Trophoblast cell (in vitro differentiated cells and primary cell): ENCODE measurements around the gene THAP4.

Experiments used
- DNase-seq, 2 donors: peaks; one replicate each; pipeline ENCODE4 v3.0.0-alpha.2; 2016
- H2AFZ ChIP-seq: 2 replicates; pipeline ENCODE4 v1.6.1; 2013; ENCODE audit warnings: low read length, moderate library complexity, mild to moderate bottlenecking; ENCODE audit not compliant: insufficient read depth, poor library complexity
- H2AK5ac ChIP-seq: 2 replicates; pipeline ENCODE4 v1.6.1; 2013; ENCODE audit warnings: mild to moderate bottlenecking, low read length
- H2BK120ac ChIP-seq: 2 replicates; pipeline ENCODE4 v1.6.1; 2013; ENCODE audit warnings: low read length, mild to moderate bottlenecking, moderate library complexity; ENCODE audit not compliant: insufficient read depth, poor library complexity
- H2BK12ac ChIP-seq: 2 replicates; pipeline ENCODE4 v1.6.1; 2013; ENCODE audit warnings: mild to moderate bottlenecking, low read length, moderate library complexity
- H2BK5ac ChIP-seq: 2 replicates; pipeline ENCODE4 v1.6.1; 2013; ENCODE audit warnings: low read length, low read depth, moderate library complexity, mild to moderate bottlenecking; ENCODE audit not compliant: poor library complexity
- H3K14ac ChIP-seq: 2 replicates; pipeline ENCODE4 v1.6.1; 2013; ENCODE audit warnings: mild to moderate bottlenecking, low read length
- H3K18ac ChIP-seq: 2 replicates; pipeline ENCODE4 v1.6.1; 2013; ENCODE audit warnings: mild to moderate bottlenecking, low read length
- H3K23ac ChIP-seq: 2 replicates; pipeline ENCODE4 v1.6.1; 2013; ENCODE audit warnings: low read length
- H3K27ac ChIP-seq: 2 replicates; pipeline ENCODE4 v1.5.1; 2013; ENCODE audit warnings: low read depth, mild to moderate bottlenecking, inconsistent platforms, low read length, moderate library complexity
- H3K27me3 ChIP-seq: 2 replicates; pipeline ENCODE4 v1.6.1; 2013; ENCODE audit warnings: inconsistent platforms, mild to moderate bottlenecking, low read length, moderate library complexity; ENCODE audit not compliant: insufficient read depth
- H3K36me3 ChIP-seq, 2 experiments: 1 replicate in 1 of 2; 2 replicates in 1 of 2; pipeline ENCODE4 v1.6.1; 2013; ENCODE audit warnings: low read length in 2 of 2, mild to moderate bottlenecking in 2 of 2, moderate library complexity in 1 of 2; ENCODE audit not compliant: insufficient read depth in 2 of 2, control insufficient read depth in 1 of 2
- H3K4ac ChIP-seq: 2 replicates; pipeline ENCODE4 v1.6.1; 2013; ENCODE audit warnings: low read depth, mild to moderate bottlenecking, low read length, moderate library complexity
- H3K4me1 ChIP-seq, 2 experiments: 1 replicate in 1 of 2; 2 replicates in 1 of 2; pipeline ENCODE4 v1.6.1; 2013; ENCODE audit warnings: low read length in 2 of 2, mild to moderate bottlenecking in 2 of 2, moderate library complexity in 1 of 2; ENCODE audit not compliant: insufficient read depth in 2 of 2, control insufficient read depth in 1 of 2
- H3K4me2 ChIP-seq: 2 replicates; pipeline ENCODE4 v1.6.1; 2013; ENCODE audit warnings: inconsistent platforms, mild to moderate bottlenecking, low read length, moderate library complexity
- H3K4me3 ChIP-seq: 2 replicates; pipeline ENCODE4 v1.5.1; 2013; ENCODE audit warnings: mild to moderate bottlenecking, low read depth, low read length, inconsistent platforms
- H3K79me1 ChIP-seq: one replicate; pipeline ENCODE4 v1.6.1; 2013; ENCODE audit warnings: low read length
- H3K79me2 ChIP-seq: 2 replicates; pipeline ENCODE4 v1.6.1; 2013; ENCODE audit warnings: low read length, mild to moderate bottlenecking; ENCODE audit not compliant: control insufficient read depth, insufficient read depth, poor library complexity
- H3K9ac ChIP-seq: 2 replicates; pipeline ENCODE4 v1.6.1; 2013; ENCODE audit warnings: mild to moderate bottlenecking, low read length
- H3K9me3 ChIP-seq: 2 replicates; pipeline ENCODE4 v1.6.1; 2013; ENCODE audit warnings: low read depth, mild to moderate bottlenecking, control low read depth, inconsistent platforms, low read length; ENCODE audit not compliant: insufficient read depth
- H4K12ac ChIP-seq: 2 replicates; pipeline ENCODE4 v1.6.1; 2013; ENCODE audit warnings: low read depth, mild to moderate bottlenecking, low read length, moderate library complexity
- H4K8ac ChIP-seq: 2 replicates; pipeline ENCODE4 v1.6.1; 2013; ENCODE audit warnings: low read depth, mild to moderate bottlenecking, low read length, moderate library complexity
- H4K91ac ChIP-seq: one replicate; pipeline ENCODE4 v1.6.1; 2013; ENCODE audit warnings: low read depth, mild to moderate bottlenecking, low read length, moderate library complexity
- WGBS: extraction: QIAGEN DNeasy Blood & Tissue Kit; methylation state at CpG from one replicate; pipeline ENCODE4 v1.1.7; 2013; ENCODE audit warnings: missing lambda C conversion rate; ENCODE audit not compliant: insufficient read length, insufficient coverage; ENCODE audit errors: extremely low coverage; 5-methylcytosine and 5-hydroxymethylcytosine counted together

Gene THAP4

GRCh38 chr2:241672243-241673188 lies 35.6 kb upstream of the THAP4 start:
- Histone ChIP-seq H3K14ac (no peak overlapping the region), H3K79me1 (no peaks in the 10 kb centered on the region), H3K36me3 (peaks cover 92 to 93% of the 10 kb centered on the region in 2 experiments), H4K8ac (no peak overlapping the region), H3K27ac (no peak overlapping the region), H3K9ac (no peak overlapping the region), H3K27me3 (no peaks in the 10 kb centered on the region), H3K79me2 (no peaks in the 10 kb centered on the region), H2AK5ac (no peak overlapping the region), H3K4ac (no peak overlapping the region), H2BK120ac (no peak overlapping the region), H3K4me1 (no peaks in the 10 kb centered on the region), H2AFZ (no peak overlapping the region), H4K12ac (no peak overlapping the region), H3K23ac (no peak overlapping the region), H2BK5ac (no peak overlapping the region), H4K91ac (no peak overlapping the region), H3K4me2 (no peak overlapping the region), H2BK12ac (no peak overlapping the region), H3K9me3 (peaks cover 5% of the 10 kb centered on the region), H3K4me3 (no peak overlapping the region), H3K18ac (no peak overlapping the region)
- DNase-seq = no peak
- WGBS = no CpG with 5 or more reads among the region's 42 CpGs

DNA sequence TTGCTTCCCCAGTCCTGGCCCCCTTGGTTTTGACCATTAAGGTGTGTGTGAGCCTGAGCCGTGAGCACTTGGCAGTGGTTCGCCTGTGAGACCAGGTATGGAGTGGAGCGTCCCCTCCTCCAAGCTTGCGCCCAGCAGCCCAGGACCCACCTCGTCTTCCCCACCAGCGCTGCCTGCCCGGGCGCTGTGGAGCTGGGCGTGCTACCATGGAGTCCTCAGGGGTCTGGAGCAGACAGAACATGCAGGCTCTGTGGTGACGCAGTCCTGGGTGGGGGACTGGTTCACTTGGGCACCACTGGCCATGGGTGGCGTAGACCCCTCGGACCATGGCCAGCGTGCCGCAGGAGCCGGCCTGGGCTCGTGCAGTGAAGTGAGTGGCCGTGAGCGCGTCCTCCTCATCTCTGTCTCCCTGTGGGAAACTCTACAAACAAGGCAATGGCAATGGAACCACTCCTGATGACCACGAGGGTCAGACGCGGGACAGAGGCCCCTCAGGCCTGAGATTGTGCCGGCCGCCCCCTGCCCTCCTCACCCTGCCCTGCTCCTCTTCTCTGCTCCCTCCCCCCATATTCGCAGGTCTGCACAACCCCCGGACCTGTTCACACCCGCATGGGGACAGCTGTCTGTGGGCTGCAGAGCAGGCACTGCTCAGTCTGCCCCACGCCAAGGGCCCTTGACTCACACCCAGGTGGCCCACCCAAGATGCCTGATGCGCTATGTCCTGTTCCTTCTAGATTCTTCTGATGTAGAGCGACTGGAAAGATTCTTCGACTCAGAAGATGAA lies 34.7 kb upstream of the THAP4 start:
- H2BK12ac ChIP-seq = no peak overlapping the region
- no peak overlapping the region for H4K12ac ChIP-seq
- H3K4ac ChIP-seq = no peak overlapping the region
- H2AK5ac ChIP-seq = no peak overlapping the region
- no peak overlapping the region for H3K14ac ChIP-seq
- DNase-seq = no peak
- H3K4me3 ChIP-seq = no peak overlapping the region
- no peak overlapping the region for H2BK5ac ChIP-seq
- no peak overlapping the region for H2BK120ac ChIP-seq
- H3K9ac ChIP-seq = no peak overlapping the region
- no peaks in the 10 kb centered on the region for H3K4me1 ChIP-seq
- no peak overlapping the region for H3K27ac ChIP-seq
- H3K79me2 ChIP-seq = no peaks in the 10 kb centered on the region
- H2AFZ ChIP-seq = no peak overlapping the region
- H3K4me2 ChIP-seq = no peak overlapping the region
- H4K91ac ChIP-seq = no peak overlapping the region
- WGBS = no CpG with 5 or more reads among the region's 31 CpGs
- no peak overlapping the region for H3K18ac ChIP-seq
- H4K8ac ChIP-seq = no peak overlapping the region
- no peaks in the 10 kb centered on the region for H3K27me3 ChIP-seq
- H3K23ac ChIP-seq = no peak overlapping the region
- peaks cover 89 to 91% of the 10 kb centered on the region in 2 experiments for H3K36me3 ChIP-seq
- no peaks in the 10 kb centered on the region for H3K79me1 ChIP-seq
- peaks cover 5% of the 10 kb centered on the region for H3K9me3 ChIP-seq

- H2BK120ac ChIP-seq = no peak overlapping the region
- WGBS = no CpG with 5 or more reads among the region's 31 CpGs
- no peaks in the 10 kb centered on the region for H3K79me2 ChIP-seq
- no peak overlapping the region for H2AK5ac ChIP-seq
- no peak overlapping the region for H3K27ac ChIP-seq
- H2BK12ac ChIP-seq = no peak overlapping the region
- peaks cover 87 to 90% of the 10 kb centered on the region in 2 experiments for H3K36me3 ChIP-seq
- no peak for DNase-seq
- no peak overlapping the region for H3K9ac ChIP-seq
- H3K18ac ChIP-seq = no peak overlapping the region
- no peak overlapping the region for H4K91ac ChIP-seq
- H3K23ac ChIP-seq = no peak overlapping the region
- H2AFZ ChIP-seq = no peak overlapping the region
- H3K27me3 ChIP-seq = no peaks in the 10 kb centered on the region
- H2BK5ac ChIP-seq = no peak overlapping the region
- no peak overlapping the region for H3K4me3 ChIP-seq
- no peak overlapping the region for H4K12ac ChIP-seq
- no peak overlapping the region for H3K4me2 ChIP-seq
- H3K4ac ChIP-seq = no peak overlapping the region
- peaks cover 5% of the 10 kb centered on the region for H3K9me3 ChIP-seq
- H3K14ac ChIP-seq = no peak overlapping the region
- no peaks in the 10 kb centered on the region for H3K79me1 ChIP-seq
- no peaks in the 10 kb centered on the region for H3K4me1 ChIP-seq
- H4K8ac ChIP-seq = no peak overlapping the region
Measured at GRCh38 chr2:241670333-241671110, 33.6 kb upstream of the THAP4 start.

DNA sequence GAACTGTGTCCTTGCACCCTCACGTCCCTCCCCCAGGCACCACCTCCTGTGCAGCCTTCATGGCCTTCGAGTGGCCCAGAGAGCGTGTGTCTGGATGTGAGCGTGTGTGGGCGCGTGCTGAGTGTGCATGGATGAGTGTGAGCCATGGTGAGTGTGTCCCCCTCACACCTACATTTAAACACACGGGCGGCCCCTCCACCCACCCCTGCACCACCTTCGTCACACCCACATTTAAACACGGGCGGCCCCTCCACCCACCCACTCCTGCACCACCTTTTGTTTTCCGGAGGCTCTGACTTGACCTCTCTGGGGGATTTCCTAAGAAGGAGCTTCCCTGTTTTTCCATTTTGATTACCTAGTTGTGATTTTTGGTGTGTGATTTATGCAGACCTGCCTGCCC lies 31.9 kb upstream of the THAP4 start:
- Histone ChIP-seq H4K12ac (no peak overlapping the region), H3K36me3 (peaks cover 72 to 77% of the 10 kb centered on the region in 2 experiments), H3K27me3 (no peaks in the 10 kb centered on the region), H2AK5ac (no peak overlapping the region), H3K4me2 (no peak overlapping the region), H3K14ac (no peak overlapping the region), H4K8ac (no peak overlapping the region), H3K18ac (no peak overlapping the region), H2AFZ (no peak overlapping the region), H3K4ac (no peak overlapping the region), H3K4me1 (no peaks in the 10 kb centered on the region), H3K79me2 (no peaks in the 10 kb centered on the region), H2BK5ac (no peak overlapping the region), H3K9ac (no peak overlapping the region), H4K91ac (no peak overlapping the region), H3K79me1 (no peaks in the 10 kb centered on the region), H2BK120ac (no peak overlapping the region), H2BK12ac (no peak overlapping the region), H3K4me3 (no peak overlapping the region), H3K27ac (no peak overlapping the region), H3K23ac (no peak overlapping the region), H3K9me3 (peaks cover 5% of the 10 kb centered on the region)
- no peak for DNase-seq
- WGBS = no CpG with 5 or more reads among the region's 12 CpGs
